ENCODE measurements around the gene PKD1. TPM values are rescaled to one million over a fixed set of nuclear protein-coding genes. Genes with fewer than 3 reads are reported as not detected.

PKD1 gene
- total RNA-seq, 2 experiments from 2014 or later = 65.3 to 70.7 TPM

DNA sequence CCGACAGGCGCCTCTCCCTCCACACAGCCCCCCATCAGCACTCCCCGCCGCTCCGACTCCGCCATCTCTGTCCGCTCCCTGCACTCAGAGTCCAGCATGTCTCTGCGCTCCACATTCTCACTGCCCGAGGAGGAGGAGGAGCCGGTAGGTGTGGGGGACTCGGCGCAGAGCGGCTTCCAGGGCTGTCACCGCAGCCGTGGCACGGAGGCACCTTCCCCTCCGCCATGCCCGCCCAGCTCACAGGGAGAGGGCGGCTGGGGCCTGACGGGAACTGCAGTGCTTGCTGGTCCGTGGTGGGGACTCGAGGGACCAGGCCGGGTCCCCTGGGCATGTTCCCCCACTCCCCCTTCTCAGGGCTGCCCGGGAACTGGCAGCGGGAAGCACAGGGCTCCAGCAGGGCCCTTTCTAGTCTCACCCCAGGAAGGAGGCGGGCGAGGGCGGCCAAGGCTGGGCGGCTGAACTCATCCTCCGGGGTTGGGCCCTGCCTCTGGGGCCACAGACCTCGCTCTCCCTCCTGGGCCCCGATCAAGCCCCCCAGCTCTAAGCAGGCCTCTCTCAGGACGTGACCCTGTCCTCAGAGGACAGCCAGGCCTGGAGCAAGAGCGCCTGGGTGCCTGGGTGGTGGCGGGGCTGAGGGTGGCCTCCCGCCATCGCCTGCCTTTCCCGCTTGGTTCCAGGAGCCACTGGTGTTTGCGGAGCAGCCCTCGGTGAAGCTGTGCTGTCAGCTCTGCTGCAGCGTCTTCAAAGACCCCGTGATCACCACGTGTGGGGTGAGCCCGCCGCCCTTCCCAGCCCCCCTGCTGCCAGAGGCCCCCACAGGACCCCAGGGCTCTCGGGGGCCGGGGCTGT, 35.1 kb upstream of the PKD1 start:
- ChIA-PET CTCF (no interaction called here), POLR2A (no interaction called here)

DNA sequence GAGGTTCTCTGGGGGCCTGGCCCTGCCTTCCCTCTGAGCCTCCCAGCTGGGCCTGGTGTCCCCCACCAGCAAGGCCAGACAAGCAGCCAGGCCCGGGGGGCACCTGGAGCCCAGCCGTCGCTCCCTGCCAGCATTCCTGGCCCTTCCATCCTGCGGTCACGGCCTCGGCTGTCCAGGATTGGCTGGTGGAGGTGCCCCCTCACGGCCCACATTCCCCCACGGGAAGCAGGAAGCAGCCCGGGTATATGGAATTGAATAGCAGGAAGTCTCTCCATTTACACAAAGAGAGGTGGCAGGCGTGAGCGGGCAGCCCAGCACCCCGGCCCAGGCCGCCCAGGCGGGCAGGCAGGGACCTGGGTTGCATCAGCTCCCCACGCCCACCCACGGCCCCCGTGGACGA, 34.4 kb upstream of the PKD1 start:
- POLR2A ChIA-PET = no interaction called here
- CTCF ChIA-PET = no interaction called here

DNA sequence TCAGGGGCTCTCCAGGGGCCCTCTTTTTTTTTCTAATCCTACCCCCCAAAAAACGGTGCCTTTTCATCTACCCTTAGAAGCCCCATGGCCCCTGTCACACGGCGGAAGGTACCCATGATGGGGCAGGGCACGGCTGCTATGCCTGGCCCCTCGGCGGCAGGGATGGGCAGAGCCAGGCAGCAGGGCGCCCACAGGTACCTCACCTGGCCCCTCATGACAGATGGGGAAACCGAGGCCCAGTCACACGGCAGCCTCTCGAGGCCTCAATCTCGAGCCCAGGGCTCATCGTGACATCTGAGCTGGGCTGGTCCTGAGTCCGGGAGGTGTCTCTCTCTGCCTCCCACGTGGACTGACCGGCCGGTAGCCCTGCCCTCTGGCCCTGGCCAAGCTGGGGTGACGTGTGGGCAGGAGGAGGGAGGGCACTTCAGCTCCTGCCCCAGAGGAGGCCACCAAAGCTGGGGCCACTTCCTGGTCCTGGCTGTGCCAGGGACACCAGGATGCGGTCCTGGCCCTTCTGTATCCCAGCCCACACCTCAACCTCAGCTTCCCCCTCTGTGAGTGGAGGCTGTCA, 31.5 kb upstream of the PKD1 start:
- POLR2A ChIA-PET = interaction anchor here (1.9 kb wide), 1 partner anchor 12 kb away, joined by 6 read pairs; the partner anchor contains the start of gene TRAF7
- CTCF ChIA-PET = no interaction called here

DNA sequence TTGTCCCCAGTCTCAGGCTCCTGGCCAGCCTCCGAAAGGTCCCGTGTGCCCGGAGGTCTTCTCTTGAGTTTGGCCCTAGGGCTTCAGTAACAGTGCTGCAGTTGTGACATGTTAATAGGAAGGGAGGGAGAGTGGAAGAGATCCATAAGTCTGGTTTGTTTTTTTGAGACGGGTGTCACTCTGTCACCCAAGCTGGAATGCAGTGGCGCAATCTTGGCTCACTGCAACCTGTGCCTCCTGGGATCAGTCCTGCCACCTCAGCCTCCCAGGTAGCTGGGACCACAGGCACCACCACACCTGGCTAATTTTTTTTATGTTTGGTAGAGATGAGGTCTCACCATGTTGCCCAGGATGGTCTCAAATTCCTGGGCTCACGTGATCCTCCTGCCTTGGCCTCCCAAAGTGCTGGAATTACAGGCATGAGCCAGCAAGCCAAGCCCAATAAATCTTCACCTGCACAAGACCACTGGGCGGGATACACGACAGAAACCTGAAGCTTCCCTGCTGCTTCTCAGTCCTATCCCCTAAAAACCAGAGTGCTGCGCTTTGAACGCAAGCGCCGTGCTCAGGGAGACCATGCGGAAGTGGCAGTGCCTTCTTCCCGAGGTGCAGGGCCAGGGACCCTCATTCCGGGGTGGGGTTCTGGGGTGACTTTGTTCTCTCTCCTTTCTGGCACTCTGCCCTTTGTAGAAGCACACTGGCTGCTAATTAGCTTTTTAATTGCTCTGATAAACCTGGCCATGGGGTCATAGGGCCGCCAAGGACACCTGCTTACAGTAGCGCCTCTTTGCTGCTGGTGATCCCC, 30.8 kb upstream of the PKD1 start:
- ChIA-PET POLR2A (interaction anchor here (1.9 kb wide), 1 partner anchor 11 kb away, joined by 6 read pairs; the partner anchor contains the start of gene TRAF7), CTCF (no interaction called here)

DNA sequence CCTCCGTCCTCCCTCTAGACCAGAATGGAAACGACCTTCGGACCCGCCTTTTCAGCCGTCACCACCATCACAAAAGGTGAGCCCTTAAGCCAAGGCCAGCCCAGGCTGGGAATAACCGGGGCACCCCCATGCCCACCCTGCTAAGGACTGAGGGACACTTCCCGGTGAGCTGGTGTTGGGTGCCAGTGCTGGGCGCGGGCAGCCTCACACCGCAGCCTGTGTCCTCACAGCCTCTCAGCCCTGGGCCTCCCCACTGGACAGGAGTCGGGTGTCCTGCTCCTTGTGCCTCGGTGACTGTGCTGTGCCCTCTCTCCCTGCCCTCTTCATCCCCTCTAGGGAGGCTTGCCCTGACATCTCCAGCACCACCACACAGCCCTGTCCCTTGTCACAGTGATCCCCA, 30.2 kb upstream of the PKD1 start:
- ChIA-PET CTCF (no interaction called here), POLR2A (no interaction called here)

DNA sequence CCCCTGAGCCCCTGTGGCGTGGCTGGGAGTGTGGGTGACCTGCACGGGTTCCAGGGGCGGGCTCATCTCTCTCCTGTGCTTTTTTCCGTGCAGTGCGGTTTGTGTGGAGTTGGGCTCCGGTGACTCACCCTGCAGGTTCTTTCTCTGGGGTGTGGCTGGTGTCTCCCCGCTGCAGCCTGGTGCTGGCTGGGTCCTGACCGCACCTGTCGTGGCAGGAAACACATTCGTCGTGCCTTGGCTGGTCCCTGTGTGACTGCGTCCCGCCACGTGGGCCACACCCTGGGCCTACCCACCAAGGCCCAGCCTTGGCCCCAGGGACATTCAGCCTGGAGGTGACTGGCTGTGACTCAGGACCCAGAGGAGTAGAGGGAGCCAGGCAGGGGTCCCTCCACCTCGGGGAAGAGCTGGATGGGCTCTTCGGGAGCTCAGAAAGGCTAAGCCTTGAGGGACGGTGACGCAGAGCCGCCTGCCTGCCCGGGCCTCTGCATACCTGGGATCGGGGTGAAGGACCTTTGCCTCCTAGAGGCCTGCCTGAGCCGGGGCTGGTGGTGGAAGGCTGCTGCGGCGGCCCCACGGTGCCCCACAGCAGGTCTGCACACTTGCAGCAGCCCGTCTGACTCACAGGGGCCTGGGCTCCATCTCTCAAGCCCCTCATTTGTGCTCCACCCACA, 27.6 kb upstream of the PKD1 start:
- POLR2A ChIA-PET = no interaction called here
- CTCF ChIA-PET = no interaction called here

DNA sequence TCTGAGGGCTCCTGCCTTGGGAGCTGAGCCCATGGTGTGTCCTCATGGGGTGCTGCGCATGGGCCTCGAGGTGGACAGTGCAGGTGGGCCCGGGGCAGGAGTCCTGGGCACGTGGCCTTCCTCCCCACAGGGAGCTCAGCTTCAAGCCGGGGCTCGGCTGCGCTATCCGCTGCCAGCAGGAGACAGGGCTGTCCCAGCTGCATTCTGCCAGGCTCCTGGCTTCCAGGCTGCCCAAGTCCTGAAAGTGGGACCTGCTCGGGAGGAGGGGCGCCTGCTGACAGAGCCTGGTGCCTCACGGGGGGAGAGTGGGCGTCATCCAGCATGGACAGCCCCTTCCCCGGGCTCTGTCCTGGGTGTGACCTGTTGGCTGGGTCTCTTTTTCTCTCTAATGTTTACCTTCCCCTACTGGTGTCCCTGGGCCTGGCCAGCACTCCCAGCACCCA, 27.0 kb upstream of the PKD1 start:
- CTCF ChIA-PET = no interaction called here
- POLR2A ChIA-PET = no interaction called here

DNA sequence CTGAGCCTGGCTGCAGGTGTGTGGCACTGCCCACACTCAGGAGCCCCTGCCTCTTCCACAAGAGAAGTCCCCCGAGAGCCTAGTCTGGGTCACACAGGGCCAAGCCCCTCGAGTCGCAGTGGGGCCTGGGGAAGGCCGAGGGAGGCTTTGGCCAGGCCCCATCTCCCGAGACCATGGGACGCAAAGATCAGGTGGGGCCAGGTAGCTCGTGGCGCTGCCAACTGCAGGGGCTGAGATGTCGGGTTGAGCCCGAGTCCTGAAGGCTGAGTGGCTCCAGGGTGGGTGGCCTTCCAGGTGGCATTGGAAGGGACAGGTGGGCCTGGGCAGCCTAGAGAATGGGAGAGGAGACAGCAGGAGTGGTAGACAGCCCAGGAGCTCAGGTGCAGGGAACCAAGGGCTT, 26.2 kb upstream of the PKD1 start:
- POLR2A ChIA-PET = no interaction called here
- CTCF ChIA-PET = no interaction called here

DNA sequence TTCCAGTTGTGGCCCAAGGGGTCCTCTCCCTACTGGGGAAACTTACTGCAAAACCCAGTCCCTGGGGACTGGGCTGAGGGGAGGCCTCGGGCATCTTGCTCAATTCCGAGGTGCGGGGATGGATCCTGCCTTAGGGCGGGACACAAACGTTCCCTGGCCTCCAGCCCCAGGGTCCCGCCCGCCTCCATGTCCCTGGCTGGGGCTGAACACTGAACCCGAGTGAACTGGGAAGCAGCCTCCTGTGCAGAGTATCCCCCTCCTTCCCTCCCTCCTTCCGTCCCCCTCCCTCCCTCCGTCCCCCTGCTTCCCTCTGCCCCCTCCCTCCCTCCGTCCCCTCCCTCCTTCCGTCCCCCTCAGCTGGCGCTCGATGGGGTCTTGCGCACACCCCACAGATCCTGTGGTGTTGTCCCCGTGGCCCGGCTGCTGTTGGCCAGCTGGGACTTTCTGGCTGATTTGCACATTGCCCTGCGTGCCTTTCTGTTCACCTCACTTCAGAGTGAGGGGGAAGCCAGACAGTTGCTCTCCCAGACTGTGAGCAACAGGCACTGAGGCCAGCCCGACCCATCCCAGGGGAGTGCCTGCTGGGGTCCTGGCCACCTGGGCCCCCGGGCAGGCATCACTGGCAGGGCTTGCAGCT, 25.3 kb upstream of the PKD1 start:
- CTCF ChIA-PET = no interaction called here
- POLR2A ChIA-PET = no interaction called here

DNA sequence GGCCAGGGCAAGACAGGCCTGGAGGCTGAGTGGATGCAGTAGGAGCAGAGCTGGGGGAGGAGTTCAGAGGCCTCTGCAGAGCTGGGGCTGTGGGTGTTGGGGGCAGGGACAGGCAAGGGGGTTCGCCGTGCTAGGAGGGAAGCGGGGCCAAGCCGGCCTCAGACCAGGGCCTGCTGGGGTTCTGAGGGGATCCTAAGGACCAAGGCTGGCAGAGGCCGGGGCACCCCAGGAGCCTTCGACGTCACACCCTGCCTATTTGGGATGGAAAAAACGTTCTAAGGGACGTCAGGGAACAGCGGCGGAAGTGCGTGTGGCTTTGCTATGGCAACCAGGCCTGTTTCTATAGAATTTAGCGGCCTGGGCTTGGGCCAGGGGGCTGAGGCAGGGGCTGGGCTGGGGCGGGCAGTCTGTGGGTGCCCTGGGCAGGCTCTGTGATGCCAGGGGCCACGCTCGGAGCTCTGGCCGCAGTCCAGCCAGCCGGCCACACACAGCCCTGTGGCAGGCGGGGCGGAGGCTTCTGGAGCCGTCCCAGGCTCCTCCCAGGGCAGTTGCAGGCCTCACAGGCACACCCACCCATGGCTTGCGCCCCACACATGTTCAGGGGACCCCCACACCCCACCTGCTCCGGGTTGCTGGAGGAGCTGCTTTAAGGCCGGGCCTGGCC, 23.6 kb upstream of the PKD1 start:
- POLR2A ChIA-PET = no interaction called here

DNA sequence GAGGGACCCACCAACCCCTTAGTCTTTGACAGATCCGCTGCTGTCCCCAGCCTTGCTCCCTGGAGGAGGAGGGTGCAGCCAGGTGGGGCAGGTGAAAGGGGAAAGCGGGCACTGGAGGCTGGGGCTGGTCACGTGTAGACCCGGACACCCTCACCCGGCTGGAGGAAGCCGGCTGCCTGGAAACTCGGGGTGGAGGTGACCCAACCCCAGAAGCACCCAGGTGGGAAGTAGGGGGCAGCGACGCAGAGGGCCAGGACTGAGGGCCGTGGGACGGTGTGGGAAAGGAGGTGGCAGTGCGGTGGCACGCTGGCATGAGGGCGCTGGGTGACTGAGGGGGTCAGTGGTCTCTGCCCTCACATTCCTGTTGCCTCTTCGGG, 22.6 kb upstream of the PKD1 start:
- POLR2A ChIA-PET = no interaction called here

More for the DNA sequence above, 23.6 kb upstream of the PKD1 start:
- CTCF ChIA-PET = no interaction called here

DNA sequence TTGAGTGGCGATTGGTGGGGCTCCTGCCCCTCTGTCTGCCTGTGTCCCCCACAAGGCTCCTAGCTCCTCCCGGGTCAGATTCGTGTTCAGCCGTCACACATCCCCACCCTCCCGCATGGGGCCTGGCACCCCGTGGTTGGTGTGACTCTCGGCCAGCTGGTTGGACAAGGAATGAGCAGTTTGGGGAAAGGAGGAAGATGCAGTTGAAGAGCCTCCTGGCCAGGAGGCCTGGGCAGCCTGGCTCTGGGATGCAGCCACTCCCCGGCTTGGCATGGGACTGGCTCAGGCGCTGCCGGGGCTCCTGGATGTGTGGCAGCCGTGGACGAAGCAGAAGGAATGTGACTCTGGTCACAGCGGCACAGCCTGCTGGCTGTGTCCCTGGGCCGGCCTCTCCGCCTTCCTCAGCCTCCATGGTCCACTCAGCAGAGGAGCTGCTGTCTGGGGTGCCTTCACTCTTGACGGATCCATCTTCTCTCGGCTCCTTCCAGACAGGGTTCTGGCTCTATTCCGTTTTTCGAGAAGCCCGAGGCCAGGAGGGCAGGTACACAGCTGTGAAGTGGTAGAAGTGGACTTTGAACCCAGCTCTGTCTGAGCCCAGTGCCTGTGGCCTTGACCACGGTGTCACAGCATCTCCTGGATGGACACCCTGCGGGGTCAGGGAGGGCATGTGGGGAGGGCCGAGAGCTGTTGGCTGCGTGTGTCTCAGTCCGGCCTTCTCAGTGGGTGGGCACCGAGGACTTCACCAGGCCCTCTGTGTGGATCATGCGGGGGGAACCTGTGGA, 22.0 kb upstream of the PKD1 start:
- POLR2A ChIA-PET = interaction anchor here (0.7 kb wide), 1 partner anchor 193 kb away, joined by 4 read pairs; the partner anchor contains the start of gene RPS2
- CTCF ChIA-PET = no interaction called here

More for the DNA sequence above, 22.6 kb upstream of the PKD1 start:
- CTCF ChIA-PET = no interaction called here

DNA sequence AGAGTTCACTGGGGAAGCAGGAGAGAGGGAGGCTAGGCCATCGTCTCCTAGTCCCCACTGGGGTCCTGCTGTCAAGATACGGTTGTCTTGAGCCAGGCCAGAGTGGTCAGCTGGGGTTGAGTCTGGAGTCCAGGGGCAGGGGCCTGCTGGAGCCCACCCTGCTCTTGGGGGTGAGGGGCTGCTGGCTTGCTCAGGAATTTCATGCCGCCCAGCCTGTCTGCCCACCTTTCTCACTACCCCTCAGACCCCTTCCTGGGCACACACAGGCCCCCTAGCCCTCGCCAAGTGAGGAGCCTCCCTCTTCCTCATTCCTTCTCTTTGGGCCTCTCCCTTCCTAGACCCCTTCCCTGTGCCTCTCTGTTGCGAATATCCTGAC, 21.1 kb upstream of the PKD1 start:
- POLR2A ChIA-PET = no interaction called here
- CTCF ChIA-PET = no interaction called here

DNA sequence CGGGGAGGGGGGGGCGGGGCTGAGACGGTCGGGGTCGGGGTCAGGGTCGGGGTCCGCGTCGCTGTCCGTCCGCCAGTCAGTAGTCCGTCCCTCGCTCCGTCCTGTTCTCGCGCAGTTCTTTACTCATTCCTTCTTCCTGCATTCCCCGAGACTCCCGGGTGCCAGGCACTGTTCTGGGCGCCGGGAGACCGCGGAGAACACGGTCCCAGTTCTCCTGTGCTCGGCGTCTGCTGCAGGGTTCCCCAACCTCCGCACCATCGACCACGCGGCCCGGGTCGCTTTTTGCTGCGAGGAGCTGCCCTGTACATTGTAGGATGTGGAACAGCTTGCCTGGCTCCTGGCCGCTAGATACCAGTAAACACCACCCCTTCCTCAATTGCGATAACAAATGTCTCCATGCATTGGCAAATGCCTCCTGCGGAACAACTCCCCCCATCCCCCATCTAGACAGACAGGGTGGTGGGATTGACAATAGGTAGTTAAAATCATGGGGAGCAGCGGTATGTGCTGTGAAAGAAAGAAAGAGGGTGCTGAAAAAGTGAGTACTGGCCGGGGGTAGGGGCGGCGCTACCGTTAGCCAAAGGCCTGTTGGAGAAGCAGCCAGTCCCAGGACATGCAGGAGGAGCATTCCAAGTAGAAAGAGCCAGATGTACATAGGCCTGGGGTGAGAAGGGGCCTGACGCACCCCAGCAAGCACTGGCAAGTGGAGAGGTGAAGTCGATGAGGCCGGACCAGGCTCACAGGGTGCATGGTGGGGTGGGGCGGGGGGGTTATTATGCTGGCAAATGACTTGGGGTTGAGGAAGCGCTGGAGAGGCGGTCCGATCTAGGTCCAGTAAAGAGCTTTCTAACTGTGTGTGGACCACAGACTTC, 20.5 kb upstream of the PKD1 start:
- POLR2A ChIA-PET = interaction anchor here (0.6 to 1.8 kb wide), 16 partner anchors 11 to 543 kb away, joined by 3 to 20 read pairs (median 4); partner anchors contain the start of genes ABCA3, ECI1, MSRB1 and RNPS1

DNA sequence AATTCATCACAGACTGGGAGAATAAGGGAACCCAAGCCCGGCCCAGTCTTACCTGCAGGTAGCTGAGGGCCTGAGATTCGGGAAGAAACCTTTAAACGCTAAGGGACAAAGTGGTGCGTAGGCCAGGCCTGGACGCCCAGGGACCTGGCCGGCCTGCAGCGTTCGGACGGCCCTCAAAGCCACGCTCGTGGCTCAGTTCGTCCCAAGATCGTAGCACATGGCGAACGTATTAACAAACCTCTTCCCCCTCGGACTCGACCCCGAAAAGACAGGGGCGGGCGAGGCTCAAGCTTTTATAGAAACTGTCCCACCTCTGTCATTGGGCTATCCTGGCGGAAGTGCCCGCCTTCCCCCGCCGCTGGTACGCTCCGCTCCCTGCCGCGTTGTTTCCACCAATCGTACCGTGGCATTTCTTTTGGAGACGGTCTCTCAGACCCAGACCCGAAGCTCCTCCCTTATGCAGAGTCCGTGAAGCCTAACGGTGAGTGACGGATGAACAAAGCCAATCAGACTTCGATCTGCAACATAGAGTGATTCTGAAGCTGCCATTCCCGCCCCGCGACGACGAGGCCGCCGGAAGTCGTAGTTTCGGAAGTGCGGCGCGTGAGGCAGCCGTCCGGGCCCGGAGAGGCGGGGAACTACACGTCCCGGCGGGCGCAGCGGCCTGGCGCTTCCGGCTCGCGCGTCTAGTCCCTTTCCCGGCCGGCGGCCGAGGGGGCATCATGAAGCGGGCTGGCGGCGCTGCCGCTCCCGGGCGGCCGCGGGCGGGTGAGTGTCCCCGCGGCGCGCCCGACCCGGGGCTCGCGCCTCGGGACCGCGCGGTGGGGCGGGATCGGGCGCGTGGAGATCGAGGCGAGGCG, 19.6 kb upstream of the PKD1 start, which contains the start of gene TRAF7:
Gene TRAF7, plus strand, starts transcription at position 692 of the 860 bp plus-strand sequence. CDS start 8,139 bp downstream, outside the sequence.
- ChIA-PET CTCF (interaction anchor here (0.5 to 6.8 kb wide), 6 partner anchors 9 to 1005 kb away, joined by 3 to 42 read pairs (median 4); no protein-coding TSS in a partner anchor), POLR2A (interaction anchor here (0.7 to 1.8 kb wide), 21 partner anchors 10 to 430 kb away, joined by 3 to 20 read pairs (median 5); partner anchors contain the start of genes ABCA3, ECI1, MSRB1 and PKD1)

More for the DNA sequence above, 20.5 kb upstream of the PKD1 start:
- CTCF ChIA-PET = interaction anchor here (1.6 to 2.1 kb wide), 2 partner anchors 10 to 39 kb away, joined by 5 to 9 read pairs; no protein-coding TSS in a partner anchor
